OCI-LY1 (cell line): ENCODE data around the gene ACSBG1.

Source experiments
- H2AFZ ChIP-seq: fragments of 200-600 bp; sonication (generic), shearing (Covaris generic); 2 replicates; pipeline ENCODE4 v1.6.0; 2014; ENCODE audit warnings: antibody characterized with exemption, mild to moderate bottlenecking, low read length
- H3F3A ChIP-seq: fragments of 200-600 bp; sonication (generic), shearing (Covaris generic); 2 replicates; pipeline ENCODE4 v1.6.0; 2014; ENCODE audit warnings: mild to moderate bottlenecking, antibody characterized with exemption, low read length, moderate library complexity; ENCODE audit not compliant: insufficient read depth
- H3K27ac ChIP-seq: fragments of 200-600 bp; sonication (generic); 2 replicates; pipeline ENCODE4 v1.5.1; 2014; ENCODE audit warnings: low read length, mixed run types, mild to moderate bottlenecking, low read depth; ENCODE audit not compliant: poor library complexity, severe bottlenecking
- H3K27me3 ChIP-seq: fragments of 200-600 bp; sonication (generic); 2 replicates; pipeline ENCODE4 v1.6.0; 2014; ENCODE audit warnings: antibody characterized with exemption, mild to moderate bottlenecking, low read length, moderate library complexity; ENCODE audit not compliant: insufficient read depth
- H3K36me3 ChIP-seq: fragments of 200-600 bp; sonication (generic); 2 replicates; pipeline ENCODE4 v1.6.1; 2014; ENCODE audit warnings: mild to moderate bottlenecking, antibody characterized with exemption, low read length, moderate library complexity, mixed read lengths; ENCODE audit not compliant: insufficient read depth
- H3K4me1 ChIP-seq: fragments of 200-600 bp; sonication (generic); 2 replicates; pipeline ENCODE4 v1.5.1; 2014; ENCODE audit warnings: mild to moderate bottlenecking, low read length, moderate library complexity; ENCODE audit not compliant: insufficient read depth, severe bottlenecking
- H3K4me2 ChIP-seq: fragments of 200-600 bp; sonication (generic), shearing (Covaris generic); 2 replicates; pipeline ENCODE4 v1.6.1; 2014; ENCODE audit warnings: low read length
- H3K4me3 ChIP-seq: fragments of 200-600 bp; sonication (generic); 2 replicates; pipeline ENCODE4 v1.5.1; 2014; ENCODE audit warnings: low read length, low read depth, mild to moderate bottlenecking, mixed read lengths; ENCODE audit not compliant: poor library complexity, severe bottlenecking
- H3K79me2 ChIP-seq: fragments of 200-600 bp; shearing (Covaris generic); 2 replicates; pipeline ENCODE4 v1.6.1; 2016; ENCODE audit warnings: mixed run types, low read length, mixed read lengths; ENCODE audit not compliant: insufficient read depth
- H3K9ac ChIP-seq: fragments of 200-600 bp; sonication (generic), shearing (Covaris generic); 2 replicates; pipeline ENCODE4 v1.6.1; 2014; ENCODE audit warnings: mild to moderate bottlenecking, low read length, mixed read lengths
- H3K9me2 ChIP-seq: fragments of 200-600 bp; sonication (generic), shearing (Covaris generic); 2 replicates; pipeline ENCODE4 v1.6.1; 2014; ENCODE audit warnings: low read depth, mild to moderate bottlenecking, low read length, mixed read lengths
- H3K9me3 ChIP-seq: fragments of 200-600 bp; shearing (Covaris generic); 2 replicates; pipeline ENCODE4 v1.6.1; 2014; ENCODE audit warnings: low read length, mixed read lengths
- H4K20me1 ChIP-seq: fragments of 200-600 bp; sonication (generic), shearing (Covaris generic); 2 replicates; pipeline ENCODE4 v1.6.0; 2016; ENCODE audit warnings: mild to moderate bottlenecking, low read length; ENCODE audit not compliant: insufficient read depth
- EZH2 ChIP-seq: fragments of 200-600 bp; sonication (generic), shearing (Covaris generic); IDR thresholded peaks from 2 replicates; pipeline ENCODE4 v1.8.0; 2017; ENCODE audit warnings: borderline replicate concordance, mixed run types, mild to moderate bottlenecking, antibody characterized with exemption, low read length, moderate library complexity, mixed read lengths
- TF ChIP-seq, protein P1 (sequence below): fragments of 200-600 bp; sonication (generic), shearing (Covaris generic); IDR thresholded peaks from 2 replicates; pipeline ENCODE4 v1.5.1; 2017; ENCODE audit warnings: mild to moderate bottlenecking, antibody characterized with exemption, low read length, moderate library complexity, mixed read lengths

The ACSBG1 gene

DNA sequence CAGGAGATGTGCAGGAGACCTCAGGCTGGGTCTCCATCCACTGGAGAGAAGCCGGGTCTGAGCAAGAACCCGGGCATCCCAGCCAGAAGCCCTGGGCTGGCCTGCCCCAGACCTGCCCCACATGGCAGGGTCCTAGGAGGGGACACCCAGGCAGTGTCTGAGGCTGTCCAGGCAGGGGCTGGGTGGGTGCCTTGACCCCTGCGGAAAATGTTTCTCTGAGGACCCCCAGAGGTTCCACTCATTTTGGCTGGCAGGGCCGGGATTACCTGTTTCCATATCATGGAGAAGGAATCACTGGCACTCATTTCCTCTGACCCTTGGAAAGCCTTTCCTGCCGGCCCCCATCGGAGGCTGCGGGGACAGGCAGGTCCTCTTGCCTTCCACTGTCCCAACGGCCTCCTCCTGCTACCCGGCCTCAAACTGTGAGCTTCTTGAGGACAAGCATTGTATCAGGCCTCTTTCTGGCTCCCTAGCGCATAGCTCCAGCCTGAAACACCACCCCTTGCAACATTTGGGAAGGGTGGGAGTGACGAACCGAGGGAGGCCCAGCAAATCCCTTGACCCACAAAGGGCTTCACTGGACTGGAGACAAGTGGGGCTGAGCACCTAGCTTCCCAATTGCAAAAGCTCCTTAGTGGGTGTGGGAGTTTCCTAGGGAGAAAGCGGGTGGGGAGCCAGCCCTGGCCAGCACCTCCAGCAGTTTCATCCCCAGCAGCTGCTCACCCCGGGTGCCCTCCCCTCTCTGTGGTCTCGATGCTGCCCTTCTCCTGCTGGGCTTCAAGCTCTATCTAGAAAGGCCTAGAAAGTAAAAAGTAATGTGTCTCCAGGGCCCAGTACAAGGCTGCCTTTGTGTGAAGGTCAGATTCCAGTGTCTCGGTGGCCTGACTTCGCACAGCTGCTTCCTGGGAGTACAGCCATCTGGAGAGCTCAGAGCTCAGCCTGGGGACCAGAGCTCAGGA lies 29.7 kb downstream of the ACSBG1 start:
- H3K4me1 ChIP-seq = no peaks in the 10 kb centered on the region
- H3K27me3 ChIP-seq = peaks cover 8% of the 10 kb centered on the region
- H3K36me3 ChIP-seq = no peaks in the 10 kb centered on the region
- H3K79me2 ChIP-seq = no peaks in the 10 kb centered on the region
- H3F3A ChIP-seq = no peaks in the 10 kb centered on the region
- H3K4me3 ChIP-seq = no peak overlapping the region
- H3K9me2 ChIP-seq = no peaks in the 10 kb centered on the region
- no peaks in the 10 kb centered on the region for H3K9me3 ChIP-seq
- TF ChIP-seq, protein P1, sequence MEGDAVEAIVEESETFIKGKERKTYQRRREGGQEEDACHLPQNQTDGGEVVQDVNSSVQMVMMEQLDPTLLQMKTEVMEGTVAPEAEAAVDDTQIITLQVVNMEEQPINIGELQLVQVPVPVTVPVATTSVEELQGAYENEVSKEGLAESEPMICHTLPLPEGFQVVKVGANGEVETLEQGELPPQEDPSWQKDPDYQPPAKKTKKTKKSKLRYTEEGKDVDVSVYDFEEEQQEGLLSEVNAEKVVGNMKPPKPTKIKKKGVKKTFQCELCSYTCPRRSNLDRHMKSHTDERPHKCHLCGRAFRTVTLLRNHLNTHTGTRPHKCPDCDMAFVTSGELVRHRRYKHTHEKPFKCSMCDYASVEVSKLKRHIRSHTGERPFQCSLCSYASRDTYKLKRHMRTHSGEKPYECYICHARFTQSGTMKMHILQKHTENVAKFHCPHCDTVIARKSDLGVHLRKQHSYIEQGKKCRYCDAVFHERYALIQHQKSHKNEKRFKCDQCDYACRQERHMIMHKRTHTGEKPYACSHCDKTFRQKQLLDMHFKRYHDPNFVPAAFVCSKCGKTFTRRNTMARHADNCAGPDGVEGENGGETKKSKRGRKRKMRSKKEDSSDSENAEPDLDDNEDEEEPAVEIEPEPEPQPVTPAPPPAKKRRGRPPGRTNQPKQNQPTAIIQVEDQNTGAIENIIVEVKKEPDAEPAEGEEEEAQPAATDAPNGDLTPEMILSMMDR = no peak
- no peak for TF ChIP-seq EZH2
- H3K4me2 ChIP-seq = no peak overlapping the region
- no peak overlapping the region for H2AFZ ChIP-seq
- no peaks in the 10 kb centered on the region for H4K20me1 ChIP-seq
- no peak overlapping the region for H3K27ac ChIP-seq
- no peak overlapping the region for H3K9ac ChIP-seq

GRCh38 chr15:78203346-78204225 lies 30.8 kb downstream of the ACSBG1 start:
- Histone ChIP-seq H3K4me3 (no peak overlapping the region), H3K4me2 (no peak overlapping the region), H3K27ac (no peak overlapping the region), H3K4me1 (no peaks in the 10 kb centered on the region), H3K79me2 (no peaks in the 10 kb centered on the region), H4K20me1 (no peaks in the 10 kb centered on the region), H3K9me2 (no peaks in the 10 kb centered on the region), H3K9ac (no peak overlapping the region), H3K9me3 (no peaks in the 10 kb centered on the region), H3K27me3 (peaks cover 8% of the 10 kb centered on the region), H3F3A (no peaks in the 10 kb centered on the region), H2AFZ (no peak overlapping the region), H3K36me3 (no peaks in the 10 kb centered on the region)
- no peak for TF ChIP-seq EZH2
- TF ChIP-seq, protein P1 = no peak

DNA sequence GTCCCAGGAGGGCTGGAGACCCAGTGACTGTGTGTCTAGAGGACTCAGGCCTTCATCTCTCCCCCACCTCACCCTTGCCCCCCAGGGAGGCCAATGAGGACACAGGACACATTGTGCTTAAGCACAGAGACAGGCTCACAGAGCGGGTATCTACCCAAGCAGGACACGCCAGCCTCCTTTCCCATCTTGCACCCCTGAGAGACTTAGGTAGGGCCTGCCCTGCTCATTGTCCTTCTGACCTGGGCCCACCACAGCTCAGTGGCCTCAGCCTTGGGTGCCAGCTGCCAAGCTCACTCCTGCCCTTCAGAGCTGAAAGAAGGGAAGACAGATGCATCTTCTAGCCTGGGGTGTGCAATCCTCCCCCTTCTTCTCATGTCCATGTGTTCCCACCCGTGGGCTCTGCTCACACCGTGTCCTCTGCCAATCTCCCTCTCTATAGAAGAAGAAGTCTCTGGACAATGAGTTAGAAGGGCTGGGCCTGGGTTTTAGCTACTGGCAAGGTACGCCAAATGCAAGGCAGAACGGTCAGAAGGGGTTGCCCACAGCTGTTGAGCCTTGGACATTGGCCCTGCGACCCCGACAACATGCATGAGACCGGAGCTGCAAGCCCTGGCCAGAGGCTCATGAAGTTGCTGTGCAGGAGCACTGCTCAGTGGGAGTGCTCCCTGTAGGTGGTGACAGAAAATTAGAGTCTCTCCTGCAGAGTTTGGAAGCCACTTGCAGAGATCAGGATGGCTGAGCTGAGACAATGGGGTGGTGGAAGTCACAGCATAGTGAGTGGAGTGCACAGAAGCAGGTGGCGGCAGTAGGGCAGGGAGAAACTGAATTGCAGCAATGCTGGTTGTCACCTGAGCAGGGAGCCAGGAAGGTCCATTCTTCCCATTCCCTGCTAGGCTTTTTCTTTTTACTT lies 32.8 kb downstream of the ACSBG1 start:
- Histone ChIP-seq H2AFZ (no peak overlapping the region), H3K4me1 (no peaks in the 10 kb centered on the region), H3K9me3 (no peaks in the 10 kb centered on the region), H3K36me3 (no peaks in the 10 kb centered on the region), H3F3A (no peaks in the 10 kb centered on the region), H3K4me3 (no peak overlapping the region), H3K9ac (no peak overlapping the region), H3K4me2 (no peak overlapping the region), H4K20me1 (no peaks in the 10 kb centered on the region), H3K27me3 (peaks cover 8% of the 10 kb centered on the region), H3K79me2 (no peaks in the 10 kb centered on the region), H3K27ac (no peak overlapping the region), H3K9me2 (no peaks in the 10 kb centered on the region)
- TF ChIP-seq, protein P1 = no peak
- TF ChIP-seq EZH2 = no peak
